ENCODE data around the gene KCNQ2.

GRCh38 chr20:63351326-63351700 is 121.1 kb downstream of the KCNQ2 start:
- TF ChIP-seq CTCF (IDR thresholded peaks at IDR 0.05) (no peak), POLR2AphosphoS5 (IDR thresholded peaks at IDR 0.05) (no peak)

All from stomach (tissue), 4 donors.